HT1080 (cell line): Measurements from ENCODE around the gene IKZF3. TPM values are rescaled to one million over a fixed set of nuclear protein-coding genes. Genes with fewer than 3 reads are reported as not detected.
"Not testable (repeated sequence)": the region's sequence is repeated elsewhere in the genome, so short reads cannot be mapped to it uniquely, and the experiment has no call there.

Source experiments
- DNase-seq: peaks from one replicate; pipeline ENCODE4 v3.0.0-alpha.2; 2015; ENCODE audit warnings: low read depth
- polyA plus RNA-seq, 2 experiments: library from polyadenylated mRNA; depleted of rRNA; stranded (reverse); fragments of >200 nt; gene quantifications; 2 replicates each; pipeline ENCODE4 v1.2.3, GENCODE V29; 2015
- total RNA-seq: library from RNA; depleted of rRNA; stranded (reverse); fragments of >200 nt; shearing (Covaris generic); gene quantifications from 2 replicates; pipeline ENCODE4 v1.2.3, GENCODE V29; 2014; rRNA removed

The IKZF3 gene
- total RNA-seq = not detected in 2 replicates
- polyA plus RNA-seq (2015; cell fraction: cytosol; rRNA removed) = not detected in 2 replicates
- polyA plus RNA-seq (2015; cell fraction: nucleus; rRNA removed) = not detected in 2 replicates

- no peak for DNase-seq
Measured at GRCh38 chr17:39863918-39864746, at the start of gene IKZF3. TSS of gene IKZF3 (minus strand) at chr17:39864312. CDS start at chr17:39864126, 186 bp downstream.

GRCh38 chr17:39908789-39909352 is 44.8 kb upstream of the IKZF3 start:
- no peak for DNase-seq

- DNase-seq = no peak
Measured at GRCh38 chr17:39904990-39905288, 40.8 kb upstream of the IKZF3 start.

- DNase-seq = no peak
Measured at GRCh38 chr17:39903158-39903884, 39.2 kb upstream of the IKZF3 start.

GRCh38 chr17:39902027-39902426 is 37.9 kb upstream of the IKZF3 start:
- not testable (repeated sequence) for DNase-seq

- no peak for DNase-seq
Measured at GRCh38 chr17:39899215-39899614, 35.1 kb upstream of the IKZF3 start.

- no peak for DNase-seq
Measured at GRCh38 chr17:39898088-39898487, 34.0 kb upstream of the IKZF3 start.

GRCh38 chr17:39894681-39895376 is 30.7 kb upstream of the IKZF3 start:
- DNase-seq = no peak

- DNase-seq = no peak
Measured at GRCh38 chr17:39889200-39889599, 25.1 kb upstream of the IKZF3 start.

- DNase-seq = no peak
Measured at GRCh38 chr17:39887078-39887477, 23.0 kb upstream of the IKZF3 start.

- not testable (repeated sequence) for DNase-seq
Measured at GRCh38 chr17:39886102-39886501, 22.0 kb upstream of the IKZF3 start.

GRCh38 chr17:39872751-39873150 is 8.6 kb upstream of the IKZF3 start:
- DNase-seq = no peak

GRCh38 chr17:39871801-39872200 is 7.7 kb upstream of the IKZF3 start:
- no peak for DNase-seq

- DNase-seq = no peak
Measured at GRCh38 chr17:39870776-39871175, 6.7 kb upstream of the IKZF3 start.

- no peak for DNase-seq
Measured at GRCh38 chr17:39868554-39868942, 4.4 kb upstream of the IKZF3 start.

- DNase-seq = no peak
Measured at GRCh38 chr17:39867880-39868553, 3.9 kb upstream of the IKZF3 start, which contains the start of gene ZPBP2. TSS of gene ZPBP2 (plus strand) at chr17:39868202. CDS start at chr17:39868355, 153 bp downstream.

- no peak for DNase-seq
Measured at GRCh38 chr17:39867084-39867879, 3.2 kb upstream of the IKZF3 start.

GRCh38 chr17:39866013-39866730 is 2.1 kb upstream of the IKZF3 start:
- DNase-seq = no peak

- DNase-seq = no peak
Measured at GRCh38 chr17:39863244-39863917, 731 bp downstream of the IKZF3 start.
